Large intestine (tissue), 3 donors: ENCODE measurements around the gene APLP2. TPM values are rescaled to one million over a fixed set of nuclear protein-coding genes. Genes with fewer than 3 reads are reported as not detected.

Experiments
- DNase-seq, 2 donors: peaks; one replicate each; pipeline versions ENCODE4 v3.0.0 to v3.0.0-alpha.2; 2013
- H3K27ac ChIP-seq: one replicate; pipeline ENCODE4 v1.5.1; 2013; ENCODE audit warnings: low read length
- H3K27me3 ChIP-seq: 2 replicates; pipeline ENCODE4 v1.6.1; 2013; ENCODE audit warnings: low read length; ENCODE audit not compliant: control insufficient read depth, insufficient read depth
- H3K36me3 ChIP-seq: 2 replicates; pipeline ENCODE4 v1.6.1; 2013; ENCODE audit warnings: low read length; ENCODE audit not compliant: control insufficient read depth, insufficient read depth
- H3K4me1 ChIP-seq: one replicate; pipeline ENCODE4 v1.6.1; 2013; ENCODE audit warnings: low read length; ENCODE audit not compliant: control insufficient read depth, insufficient read depth
- H3K4me3 ChIP-seq: one replicate; pipeline ENCODE4 v1.5.1; 2013; ENCODE audit warnings: low read length
- H3K9me3 ChIP-seq: one replicate; pipeline ENCODE4 v1.6.1; 2013; ENCODE audit warnings: mild to moderate bottlenecking, low read depth, low read length, moderate library complexity; ENCODE audit not compliant: control insufficient read depth
- WGBS: methylation state at CpG from one replicate; pipeline ENCODE4 v1.1.5; 2013; ENCODE audit warnings: low lambda C conversion rate; ENCODE audit not compliant: insufficient coverage; 5-methylcytosine and 5-hydroxymethylcytosine counted together
- polyA plus RNA-seq: library from polyadenylated mRNA; unstranded; fragments of 120-200 nt; gene quantifications from one replicate; pipeline ENCODE4 v1.2.1, GENCODE V29; 2013

Gene APLP2
- polyA plus RNA-seq, 1 donor = 403 TPM

GRCh38 chr11:130174642-130175041 lies 104.9 kb downstream of the APLP2 start:
- WGBS = 100% methylated on average over 1 of the region's 4 CpGs
- DNase-seq = no peak

DNA sequence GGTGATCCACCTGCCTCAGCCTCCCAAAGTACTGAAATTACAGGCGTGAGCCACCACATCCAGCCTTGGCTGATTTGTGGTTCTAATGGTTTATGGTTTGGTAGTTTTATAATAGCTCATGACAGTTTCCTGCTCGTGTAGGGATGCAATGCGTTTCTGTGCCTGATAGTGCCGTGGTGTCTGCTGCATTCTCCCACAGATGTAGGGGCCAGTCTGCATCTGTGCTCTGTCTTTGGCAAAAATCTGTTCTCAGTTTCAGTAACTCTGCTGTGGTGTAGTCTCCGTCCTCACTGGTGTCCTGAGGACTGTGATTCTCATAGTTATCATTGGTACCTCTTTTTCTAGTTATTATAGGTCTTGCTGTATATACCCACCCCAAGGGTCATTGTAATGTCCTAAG lies 106.2 kb downstream of the APLP2 start:
- Histone ChIP-seq H3K4me3 (no peak overlapping the region), H3K27ac (no peak overlapping the region), H3K9me3 (peaks cover 3% of the 10 kb centered on the region), H3K4me1 (peaks cover 45% of the 10 kb centered on the region), H3K27me3 (no peaks in the 10 kb centered on the region), H3K36me3 (peaks cover 9% of the 10 kb centered on the region)
- no peak for DNase-seq
- WGBS = no CpG with 5 or more reads among the region's 5 CpGs

More at GRCh38 chr11:130174642-130175041, 104.9 kb downstream of the APLP2 start:
- Histone ChIP-seq H3K4me1 (peaks cover 43% of the 10 kb centered on the region), H3K9me3 (peaks cover 3% of the 10 kb centered on the region), H3K36me3 (peaks cover 9% of the 10 kb centered on the region), H3K27me3 (no peaks in the 10 kb centered on the region), H3K4me3 (no peak overlapping the region), H3K27ac (no peak overlapping the region)

- WGBS = 100% methylated on average over 1 of the region's 10 CpGs
- Histone ChIP-seq H3K27ac (peak overlapping the region; percentile 99), H3K27me3 (no peaks in the 10 kb centered on the region), H3K4me3 (no peak overlapping the region), H3K4me1 (peaks cover 54% of the 10 kb centered on the region), H3K36me3 (peaks cover 9% of the 10 kb centered on the region), H3K9me3 (peaks cover 3% of the 10 kb centered on the region)
- peak in 1 of 2 donors; percentile 25 for DNase-seq
Observed at GRCh38 chr11:130177782-130178181, 108.1 kb downstream of the APLP2 start.

DNA sequence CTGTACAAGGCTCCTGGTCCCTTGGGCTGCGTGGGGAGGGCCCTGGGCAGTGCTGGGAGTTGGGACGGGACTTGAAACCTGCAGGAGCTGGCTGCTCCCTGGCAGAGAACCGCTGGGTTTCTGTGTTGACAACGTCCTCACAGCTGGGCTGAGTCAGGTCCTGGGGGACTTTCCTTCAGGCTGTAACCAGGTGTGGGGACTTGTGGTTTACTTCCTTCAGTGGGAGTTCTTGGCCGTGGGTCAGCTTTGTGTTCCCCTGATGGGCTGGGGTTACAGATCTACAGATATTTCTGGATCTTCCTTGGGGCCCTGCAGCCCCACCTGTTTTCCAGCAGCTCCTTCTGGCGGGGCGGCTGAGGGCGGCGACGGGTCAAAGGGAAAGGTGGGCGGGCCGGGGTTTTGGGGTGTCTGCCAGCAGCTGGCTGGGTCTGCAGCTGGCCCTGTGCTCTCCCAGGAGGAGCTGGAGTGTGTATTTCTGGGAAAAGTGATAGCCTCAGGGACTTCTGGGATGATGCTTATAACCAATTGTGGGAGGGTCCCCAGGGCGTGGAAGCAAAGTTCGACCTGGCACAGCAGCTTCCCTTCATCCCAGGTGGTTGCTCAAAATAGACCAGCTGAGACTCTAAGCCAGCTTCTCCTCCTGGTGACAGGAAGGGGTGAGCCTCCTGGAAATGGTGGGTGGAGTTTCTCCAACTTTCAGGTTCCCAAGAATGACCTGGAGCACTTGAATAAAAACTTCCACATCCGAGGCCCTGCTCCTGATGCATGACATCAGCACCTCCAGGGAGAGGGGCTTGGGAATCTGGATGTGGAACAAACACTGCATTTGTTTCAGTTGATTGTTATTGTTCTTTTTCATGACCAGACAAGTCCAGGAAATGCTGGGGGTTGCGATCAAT lies 109.0 kb downstream of the APLP2 start:
- no CpG with 5 or more reads among the region's 16 CpGs for WGBS
- no peaks in the 10 kb centered on the region for H3K27me3 ChIP-seq
- H3K9me3 ChIP-seq = peaks cover 3% of the 10 kb centered on the region
- peaks cover 54% of the 10 kb centered on the region for H3K4me1 ChIP-seq
- H3K36me3 ChIP-seq = peaks cover 9% of the 10 kb centered on the region
- no peak overlapping the region for H3K4me3 ChIP-seq
- peak in 1 of 2 donors; percentile 70 for DNase-seq
- peak overlapping the region; percentile 99 for H3K27ac ChIP-seq

GRCh38 chr11:130179396-130180306 lies 110.0 kb downstream of the APLP2 start:
- H3K4me3 ChIP-seq = no peak overlapping the region
- DNase-seq = peak; percentile 78 to 91
- WGBS = no CpG with 5 or more reads among the region's 21 CpGs
- no peaks in the 10 kb centered on the region for H3K27me3 ChIP-seq
- H3K36me3 ChIP-seq = peaks cover 6% of the 10 kb centered on the region
- peaks cover 57% of the 10 kb centered on the region for H3K4me1 ChIP-seq
- H3K9me3 ChIP-seq = peaks cover 2% of the 10 kb centered on the region
- peak overlapping the region; percentile 99 for H3K27ac ChIP-seq

DNA sequence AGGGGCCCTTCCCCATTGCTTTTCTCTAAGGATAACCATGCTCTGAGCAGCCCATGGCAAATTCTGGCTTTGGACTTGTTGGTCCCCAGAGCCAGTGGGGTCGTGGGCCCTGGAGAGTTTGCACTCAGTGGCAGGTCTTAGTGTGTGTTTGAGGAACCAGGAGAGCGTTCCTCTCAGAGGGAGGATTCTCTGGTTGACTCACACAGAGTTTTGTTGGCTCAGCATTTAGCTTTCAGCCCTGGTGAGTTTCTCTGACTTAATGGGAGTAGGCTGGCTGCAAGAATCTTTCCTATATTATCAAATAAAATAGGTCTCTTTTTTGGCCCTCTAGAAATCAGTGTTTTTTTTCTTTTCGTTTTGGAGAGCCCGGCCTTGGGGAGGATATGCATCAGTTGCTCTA lies 110.8 kb downstream of the APLP2 start:
- no peak overlapping the region for H3K4me3 ChIP-seq
- H3K36me3 ChIP-seq = peaks cover 6% of the 10 kb centered on the region
- H3K27me3 ChIP-seq = no peaks in the 10 kb centered on the region
- H3K9me3 ChIP-seq = no peaks in the 10 kb centered on the region
- peaks cover 57% of the 10 kb centered on the region for H3K4me1 ChIP-seq
- peak; percentile 60 to 73 for DNase-seq
- H3K27ac ChIP-seq = peak overlapping the region; percentile 99
- no CpG with 5 or more reads among the region's 4 CpGs for WGBS

DNA sequence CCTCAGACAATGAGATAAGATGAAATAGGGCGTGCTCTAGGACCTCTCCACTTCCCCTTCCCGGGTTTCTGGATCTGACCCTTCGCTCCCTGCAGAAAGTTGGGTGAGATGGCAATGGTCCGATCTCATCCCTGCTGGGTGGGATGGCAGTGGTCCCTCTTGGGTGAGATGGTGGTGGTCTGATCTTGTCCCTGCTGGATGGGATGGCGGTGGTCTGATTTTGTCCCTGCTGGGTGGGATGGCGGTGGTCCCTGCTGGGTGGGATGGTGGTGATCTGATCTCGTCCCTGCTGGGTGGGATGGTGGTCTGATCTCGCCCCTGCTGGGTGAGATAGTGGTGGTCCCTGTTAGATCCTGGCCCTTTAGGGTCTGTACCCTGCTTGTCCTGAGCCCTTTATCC lies 111.2 kb downstream of the APLP2 start:
- Histone ChIP-seq H3K27me3 (no peaks in the 10 kb centered on the region), H3K4me1 (peaks cover 57% of the 10 kb centered on the region), H3K9me3 (no peaks in the 10 kb centered on the region), H3K36me3 (peaks cover 6% of the 10 kb centered on the region), H3K4me3 (peak overlapping the region; percentile 19), H3K27ac (peak overlapping the region; percentile 99)
- WGBS = no CpG with 5 or more reads among the region's 8 CpGs
- no peak for DNase-seq

DNA sequence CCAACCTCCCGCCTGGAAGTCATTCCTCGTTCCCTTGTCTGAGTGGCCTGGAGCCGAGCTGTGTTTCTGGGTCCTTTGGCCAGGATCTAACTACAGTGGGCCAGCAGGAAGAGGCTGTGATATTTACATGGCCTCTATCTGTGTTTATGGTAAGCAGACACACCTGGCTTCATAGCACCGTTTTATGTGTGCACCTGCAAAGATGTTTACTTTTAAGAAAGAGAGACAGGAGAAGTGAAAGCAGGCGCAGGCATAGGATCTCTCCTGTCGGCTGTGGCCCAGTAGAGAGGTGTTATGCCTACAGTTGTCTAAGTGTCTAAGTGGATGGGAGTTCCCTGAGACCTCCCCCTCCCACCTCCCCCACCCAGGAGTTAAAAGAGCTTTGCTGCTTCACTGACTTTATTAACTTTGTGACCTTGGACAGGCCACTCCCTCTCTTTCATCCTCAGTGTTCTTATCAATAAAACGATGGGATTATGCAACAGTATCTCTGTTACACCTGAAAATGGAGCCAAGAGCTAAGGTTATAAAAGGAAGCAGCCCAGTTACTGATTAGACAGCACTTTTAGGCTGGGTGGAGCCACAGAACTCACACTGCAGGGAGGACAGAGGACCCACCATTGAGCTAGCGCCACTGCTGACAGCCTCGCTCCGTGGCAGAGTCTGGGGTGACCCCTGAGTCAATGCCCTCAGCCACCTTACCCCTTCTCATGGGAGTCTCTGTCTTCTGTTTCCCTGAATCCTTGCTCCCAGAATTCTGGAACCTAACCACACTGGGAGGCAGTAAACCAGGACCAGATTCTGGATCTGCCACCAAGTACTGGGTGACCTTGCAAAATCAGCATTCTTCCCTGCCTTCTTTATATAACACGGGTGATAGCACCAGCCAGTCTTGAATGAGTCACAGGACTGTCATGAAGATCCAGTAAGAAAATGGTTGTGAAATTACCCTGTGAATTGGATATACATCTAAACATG lies 111.9 kb downstream of the APLP2 start:
- H3K4me1 ChIP-seq = peaks cover 57% of the 10 kb centered on the region
- H3K36me3 ChIP-seq = peaks cover 6% of the 10 kb centered on the region
- DNase-seq = peak; percentile 93 to 98
- H3K27ac ChIP-seq = peak overlapping the region; percentile 99
- H3K27me3 ChIP-seq = no peaks in the 10 kb centered on the region
- H3K9me3 ChIP-seq = no peaks in the 10 kb centered on the region
- H3K4me3 ChIP-seq = peak overlapping the region; percentile 19
- WGBS = no CpG with 5 or more reads among the region's 11 CpGs

DNA sequence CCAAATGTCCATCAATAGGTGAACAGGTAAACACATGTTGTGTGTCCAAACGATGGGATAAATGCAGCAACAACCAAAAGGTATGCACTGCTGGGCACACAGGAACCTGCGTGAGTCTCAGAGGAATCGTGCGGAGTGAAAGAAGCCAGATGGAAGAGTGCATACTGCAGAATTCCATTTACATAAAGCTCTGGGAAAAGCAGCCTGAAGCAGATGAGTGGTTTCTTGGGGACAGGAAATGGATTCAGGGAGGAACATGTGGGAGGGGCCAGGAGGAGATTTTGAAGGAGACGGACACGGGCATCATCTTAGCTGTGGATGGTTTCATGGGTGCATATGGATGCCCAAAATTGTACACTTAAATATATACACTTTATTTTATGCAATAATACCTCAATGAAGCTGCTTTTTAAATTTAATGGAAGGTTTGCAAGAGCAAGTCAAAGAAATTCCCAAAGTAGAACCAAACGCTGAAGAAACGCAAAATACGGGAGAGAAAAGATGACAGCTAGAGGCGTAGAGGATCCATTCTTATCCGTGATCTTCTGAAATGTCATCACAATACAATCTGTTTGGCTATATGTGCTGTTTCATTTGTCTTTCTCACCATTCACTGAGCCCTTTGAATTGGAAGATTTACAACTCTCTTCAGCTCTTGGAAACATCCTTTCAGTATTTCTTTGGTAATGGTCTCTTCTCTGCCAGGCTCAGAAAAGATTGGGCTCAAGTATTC lies 114.3 kb downstream of the APLP2 start:
- peaks cover 17% of the 10 kb centered on the region for H3K36me3 ChIP-seq
- no peaks in the 10 kb centered on the region for H3K9me3 ChIP-seq
- peak overlapping the region; percentile 99 for H3K27ac ChIP-seq
- H3K4me1 ChIP-seq = peaks cover 41% of the 10 kb centered on the region
- 100% methylated on average over 5 of the region's 11 CpGs for WGBS
- H3K4me3 ChIP-seq = no peak overlapping the region
- no peaks in the 10 kb centered on the region for H3K27me3 ChIP-seq
- DNase-seq = no peak
